ENCODE results near the gene C12orf50. TPM values are rescaled to one million over a fixed set of nuclear protein-coding genes. Genes with fewer than 3 reads are reported as not detected.

C12orf50 gene
- total and polyA plus RNA-seq, 12 donors, result 0.07 to 0.10 (median 0.07) TPM; not detected in 9

DNA sequence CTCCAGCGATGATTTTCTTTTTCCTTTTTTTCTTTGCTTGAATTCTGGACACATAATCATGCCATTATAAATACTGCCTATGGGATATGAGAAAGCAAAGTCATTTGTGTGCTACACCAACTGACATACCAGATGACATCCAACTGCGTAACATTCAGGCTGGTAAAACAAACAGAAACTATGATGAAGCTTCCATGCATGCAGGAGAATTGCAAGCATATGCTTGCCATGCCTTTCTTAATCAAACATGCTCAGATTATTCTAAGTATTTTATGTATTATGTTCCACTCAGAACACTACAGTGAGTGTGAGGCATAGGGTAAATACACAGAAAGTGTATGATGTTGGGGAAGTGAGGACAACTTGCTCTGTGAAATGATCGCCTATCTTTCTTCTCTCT lies 97.4 kb downstream of the C12orf50 start:
- Histone ChIP-seq H3K27me3 (no peaks in the 10 kb centered on the region), H3K27ac (no peak overlapping the region), H3K9me3 (no peaks in the 10 kb centered on the region), H3K36me3 (no peaks in the 10 kb centered on the region), H3K4me3 (no peak overlapping the region), H3K4me1 (no peaks in the 10 kb centered on the region)
- WGBS, 2 donors, result 70 to 78% methylated on average over 3 of the region's 3 CpGs
- DNase-seq (no peak), ATAC-seq (no peak)
- intact Hi-C loops (cut with DNase I), result loop anchor here in 1 of 10 donors (10.0 kb wide), 1 partner anchor 57 kb away; no protein-coding TSS in a partner anchor
- TF ChIP-seq, protein P1, sequence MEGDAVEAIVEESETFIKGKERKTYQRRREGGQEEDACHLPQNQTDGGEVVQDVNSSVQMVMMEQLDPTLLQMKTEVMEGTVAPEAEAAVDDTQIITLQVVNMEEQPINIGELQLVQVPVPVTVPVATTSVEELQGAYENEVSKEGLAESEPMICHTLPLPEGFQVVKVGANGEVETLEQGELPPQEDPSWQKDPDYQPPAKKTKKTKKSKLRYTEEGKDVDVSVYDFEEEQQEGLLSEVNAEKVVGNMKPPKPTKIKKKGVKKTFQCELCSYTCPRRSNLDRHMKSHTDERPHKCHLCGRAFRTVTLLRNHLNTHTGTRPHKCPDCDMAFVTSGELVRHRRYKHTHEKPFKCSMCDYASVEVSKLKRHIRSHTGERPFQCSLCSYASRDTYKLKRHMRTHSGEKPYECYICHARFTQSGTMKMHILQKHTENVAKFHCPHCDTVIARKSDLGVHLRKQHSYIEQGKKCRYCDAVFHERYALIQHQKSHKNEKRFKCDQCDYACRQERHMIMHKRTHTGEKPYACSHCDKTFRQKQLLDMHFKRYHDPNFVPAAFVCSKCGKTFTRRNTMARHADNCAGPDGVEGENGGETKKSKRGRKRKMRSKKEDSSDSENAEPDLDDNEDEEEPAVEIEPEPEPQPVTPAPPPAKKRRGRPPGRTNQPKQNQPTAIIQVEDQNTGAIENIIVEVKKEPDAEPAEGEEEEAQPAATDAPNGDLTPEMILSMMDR (IDR thresholded peaks at IDR 0.05), result no peak

DNA sequence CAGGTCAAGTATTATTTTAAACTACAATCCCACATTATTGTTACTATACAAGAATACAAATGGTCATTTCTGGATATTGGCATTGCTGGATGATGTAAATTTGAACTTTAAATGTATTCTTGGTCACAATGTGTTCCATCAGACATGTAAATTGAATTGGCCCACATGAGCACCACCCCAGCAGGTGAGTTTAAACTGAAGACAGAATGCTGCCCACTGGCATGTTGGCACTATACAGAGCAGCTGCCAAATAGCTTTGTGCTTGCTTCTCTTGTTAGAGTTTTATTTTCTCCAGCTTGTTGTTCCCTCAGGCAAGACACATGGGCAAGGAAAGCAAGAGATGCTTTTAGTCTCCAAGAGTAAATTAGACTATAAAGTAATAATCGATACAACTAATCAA lies 98.6 kb downstream of the C12orf50 start:
- Histone ChIP-seq H3K9me3 (no peaks in the 10 kb centered on the region), H3K27me3 (no peaks in the 10 kb centered on the region), H3K4me1 (no peaks in the 10 kb centered on the region), H3K36me3 (no peaks in the 10 kb centered on the region), H3K27ac (no peak overlapping the region), H3K4me3 (no peak overlapping the region)
- TF ChIP-seq, protein P1 (IDR thresholded peaks at IDR 0.05), result no peak
- intact Hi-C loops (cut with DNase I), result loop anchor here in 1 of 10 donors (10.0 kb wide), 1 partner anchor 56 kb away; no protein-coding TSS in a partner anchor
- DNase-seq (no peak), ATAC-seq (no peak)
- WGBS, 2 donors, result 92 to 98% methylated on average over 1 of the region's 1 CpG

Other genes with a start within 250 kb of the C12orf50 start
- gene CEP290, start 112.7 kb upstream of the C12orf50 start, total RNA-seq, result 10 to 100 TPM in 2 of 10 donors, 1 to 10 TPM in 8; 6.0 to 10.9 (median 7.9) TPM
- 1 to 10 TPM; 2.6 to 5.8 TPM for gene CEP290, start 112.7 kb upstream of the C12orf50 start, polyA plus RNA-seq
- gene TMTC3, start 112.9 kb upstream of the C12orf50 start, total RNA-seq, result 10 to 100 TPM in 3 of 10 donors, 1 to 10 TPM in 7; 6.5 to 11.9 (median 9.0) TPM
- 1 to 10 TPM; 2.7 TPM for gene TMTC3, start 112.9 kb upstream of the C12orf50 start, polyA plus RNA-seq